22Rv1 (cell line): ENCODE results near the gene ZNF609.

Source experiments
- H3K27ac ChIP-seq: fragments of 450-650 bp; 2 replicates; pipeline ENCODE4 v1.5.1; 2017
- CTCF ChIP-seq: fragments of 450-650 bp; IDR thresholded peaks from 2 replicates; pipeline ENCODE4 v1.5.1; 2017; ENCODE audit warnings: mild to moderate bottlenecking
- ZFX ChIP-seq: fragments of 450-650 bp; IDR thresholded peaks from 2 replicates; pipeline ENCODE4 v1.6.1; 2017; ENCODE audit warnings: antibody characterized with exemption, borderline replicate concordance

Gene ZNF609

GRCh38 chr15:64536244-64536836 is 76.0 kb downstream of the ZNF609 start:
- H3K27ac ChIP-seq, result no peak overlapping the region
- TF ChIP-seq CTCF (no peak), ZFX (no peak)

- H3K27ac ChIP-seq, result no peak overlapping the region
- no peak for TF ChIP-seq CTCF
- TF ChIP-seq ZFX, result no peak
Measured at GRCh38 chr15:64542091-64542490, 81.7 kb downstream of the ZNF609 start.

- no peak for TF ChIP-seq CTCF
- TF ChIP-seq ZFX, result no peak
- H3K27ac ChIP-seq, result no peak overlapping the region
Measured at GRCh38 chr15:64544450-64544849, 84.1 kb downstream of the ZNF609 start.

GRCh38 chr15:64547275-64547674 is 86.9 kb downstream of the ZNF609 start:
- no peak for TF ChIP-seq CTCF
- TF ChIP-seq ZFX, result no peak
- no peak overlapping the region for H3K27ac ChIP-seq

- TF ChIP-seq ZFX (no peak), CTCF (no peak)
Measured at GRCh38 chr15:64548235-64548634, 87.9 kb downstream of the ZNF609 start.

GRCh38 chr15:64549860-64550259 is 89.5 kb downstream of the ZNF609 start:
- H3K27ac ChIP-seq, result no peak overlapping the region
- TF ChIP-seq ZFX, result no peak
- TF ChIP-seq CTCF, result no peak

More at GRCh38 chr15:64548235-64548634, 87.9 kb downstream of the ZNF609 start:
- no peak overlapping the region for H3K27ac ChIP-seq

- no peak overlapping the region for H3K27ac ChIP-seq
- TF ChIP-seq CTCF, result no peak
- TF ChIP-seq ZFX, result no peak
Measured at GRCh38 chr15:64552281-64552948, 92.0 kb downstream of the ZNF609 start.
